Activated CD4-positive, CD25-positive, alpha-beta regulatory T cell treated with anti-CD3 and anti-CD28 coated beads, Interleukin-2, amount 50 U/mL, for 16 hours (primary cell): ENCODE data around the gene GLB1L3.
A peak's percentile ranks its signal among the peaks of the same experiment; 100 is the strongest.
"Not testable (repeated sequence)": the region's sequence is repeated elsewhere in the genome, so short reads cannot be mapped to it uniquely, and the experiment has no call there.

Experiments
- DNase-seq: peaks from one replicate; pipeline ENCODE4 v3.0.0-alpha.2; 2020; ENCODE audit warnings: low read depth, low spot score

GLB1L3 gene

GRCh38 chr11:134313821-134314607, 37.8 kb downstream of the GLB1L3 start:
- DNase-seq = no peak

GRCh38 chr11:134317103-134317502, 40.9 kb downstream of the GLB1L3 start:
- DNase-seq = no peak

GRCh38 chr11:134321373-134321772, 45.2 kb downstream of the GLB1L3 start:
- not testable (repeated sequence) for DNase-seq

- no peak for DNase-seq
Measured at GRCh38 chr11:134322553-134322952, 46.4 kb downstream of the GLB1L3 start.

GRCh38 chr11:134328433-134328832, 52.3 kb downstream of the GLB1L3 start:
- DNase-seq = no peak

GRCh38 chr11:134330611-134331353, 54.6 kb downstream of the GLB1L3 start:
- no peak for DNase-seq

GRCh38 chr11:134331354-134332188, 55.4 kb downstream of the GLB1L3 start, which contains the start of gene GLB1L2:
Gene GLB1L2 (plus strand): TSS chr11:134331988. CDS start chr11:134332062, 74 bp downstream.
- DNase-seq = peak; percentile 56

- DNase-seq = no peak
Measured at GRCh38 chr11:134332189-134332631, 56.0 kb downstream of the GLB1L3 start.

- no peak for DNase-seq
Measured at GRCh38 chr11:134332782-134333181, 56.6 kb downstream of the GLB1L3 start.

GRCh38 chr11:134333312-134333711, 57.1 kb downstream of the GLB1L3 start:
- no peak for DNase-seq

GRCh38 chr11:134333946-134334345, 57.8 kb downstream of the GLB1L3 start:
- no peak for DNase-seq

- no peak for DNase-seq
Measured at GRCh38 chr11:134334796-134335571, 58.8 kb downstream of the GLB1L3 start.

- DNase-seq = no peak
Measured at GRCh38 chr11:134337051-134337450, 60.9 kb downstream of the GLB1L3 start.

GRCh38 chr11:134338068-134338467, 61.9 kb downstream of the GLB1L3 start:
- DNase-seq = no peak

GRCh38 chr11:134338654-134339053, 62.5 kb downstream of the GLB1L3 start:
- no peak for DNase-seq

- DNase-seq = no peak
Measured at GRCh38 chr11:134339756-134340155, 63.6 kb downstream of the GLB1L3 start.

- no peak for DNase-seq
Measured at GRCh38 chr11:134340354-134340964, 64.3 kb downstream of the GLB1L3 start.

GRCh38 chr11:134341805-134342571, 65.8 kb downstream of the GLB1L3 start:
- DNase-seq = no peak

GRCh38 chr11:134342572-134343340, 66.6 kb downstream of the GLB1L3 start:
- DNase-seq = no peak
